HL-60 (cell line): ENCODE measurements around the gene CD63.

ENCODE experiments used
- DNase-seq, 2 experiments: peaks; one replicate each; pipeline ENCODE4 v3.0.0-alpha.2; 2010 to 2020; ENCODE audit warnings: low read depth in 1 of 2, low spot score in 1 of 2
- H3K27ac ChIP-seq: fragments of 250-450 bp; sonication (Bioruptor Pico); replicated peaks from 2 replicates; pipeline ENCODE4 v1.5.1; 2020; ENCODE audit warnings: mild to moderate bottlenecking, moderate library complexity
- H3K27me3 ChIP-seq: fragments of 250-450 bp; sonication (Bioruptor Pico); 2 replicates; pipeline ENCODE4 v1.5.1; 2021; ENCODE audit warnings: mild to moderate bottlenecking, moderate library complexity; ENCODE audit not compliant: insufficient read depth, poor library complexity, severe bottlenecking
- H3K4me3 ChIP-seq: replicated peaks from 2 replicates; pipeline ENCODE4 v1.5.1; 2011; ENCODE audit warnings: mild to moderate bottlenecking, control low read depth, low read length; ENCODE audit not compliant: insufficient read depth
- GABPA ChIP-seq: IDR thresholded peaks from 2 replicates; pipeline ENCODE4 v1.6.1; 2012; ENCODE audit warnings: low read depth
- POLR2AphosphoS5 ChIP-seq: IDR thresholded peaks from 2 replicates; pipeline ENCODE4 v1.6.1; 2012; ENCODE audit warnings: low read depth
- REST ChIP-seq: IDR thresholded peaks from 2 replicates; pipeline ENCODE4 v1.6.1; 2012; ENCODE audit warnings: low read depth; ENCODE audit not compliant: insufficient replicate concordance
- SPI1 ChIP-seq: IDR thresholded peaks from 2 replicates; pipeline ENCODE4 v1.6.1; 2012; ENCODE audit warnings: low read depth, mild to moderate bottlenecking, borderline replicate concordance
- TF ChIP-seq, protein P1 (sequence below): IDR thresholded peaks from one replicate; pipeline ENCODE4 v1.5.1; 2011; ENCODE audit warnings: low read length, control low read depth, inconsistent platforms; ENCODE audit not compliant: insufficient read depth

The CD63 gene

GRCh38 chr12:55755246-55755645 is 26.4 kb upstream of the CD63 start:
- TF ChIP-seq SPI1: no peak
- no peak for TF ChIP-seq GABPA
- TF ChIP-seq, protein P1, sequence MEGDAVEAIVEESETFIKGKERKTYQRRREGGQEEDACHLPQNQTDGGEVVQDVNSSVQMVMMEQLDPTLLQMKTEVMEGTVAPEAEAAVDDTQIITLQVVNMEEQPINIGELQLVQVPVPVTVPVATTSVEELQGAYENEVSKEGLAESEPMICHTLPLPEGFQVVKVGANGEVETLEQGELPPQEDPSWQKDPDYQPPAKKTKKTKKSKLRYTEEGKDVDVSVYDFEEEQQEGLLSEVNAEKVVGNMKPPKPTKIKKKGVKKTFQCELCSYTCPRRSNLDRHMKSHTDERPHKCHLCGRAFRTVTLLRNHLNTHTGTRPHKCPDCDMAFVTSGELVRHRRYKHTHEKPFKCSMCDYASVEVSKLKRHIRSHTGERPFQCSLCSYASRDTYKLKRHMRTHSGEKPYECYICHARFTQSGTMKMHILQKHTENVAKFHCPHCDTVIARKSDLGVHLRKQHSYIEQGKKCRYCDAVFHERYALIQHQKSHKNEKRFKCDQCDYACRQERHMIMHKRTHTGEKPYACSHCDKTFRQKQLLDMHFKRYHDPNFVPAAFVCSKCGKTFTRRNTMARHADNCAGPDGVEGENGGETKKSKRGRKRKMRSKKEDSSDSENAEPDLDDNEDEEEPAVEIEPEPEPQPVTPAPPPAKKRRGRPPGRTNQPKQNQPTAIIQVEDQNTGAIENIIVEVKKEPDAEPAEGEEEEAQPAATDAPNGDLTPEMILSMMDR: no peak
- TF ChIP-seq REST: no peak
- TF ChIP-seq POLR2AphosphoS5: no peak
- no peaks in the 10 kb centered on the region for H3K27me3 ChIP-seq
- no peak overlapping the region for H3K27ac ChIP-seq
- DNase-seq: no peak
- no peak overlapping the region for H3K4me3 ChIP-seq

DNA sequence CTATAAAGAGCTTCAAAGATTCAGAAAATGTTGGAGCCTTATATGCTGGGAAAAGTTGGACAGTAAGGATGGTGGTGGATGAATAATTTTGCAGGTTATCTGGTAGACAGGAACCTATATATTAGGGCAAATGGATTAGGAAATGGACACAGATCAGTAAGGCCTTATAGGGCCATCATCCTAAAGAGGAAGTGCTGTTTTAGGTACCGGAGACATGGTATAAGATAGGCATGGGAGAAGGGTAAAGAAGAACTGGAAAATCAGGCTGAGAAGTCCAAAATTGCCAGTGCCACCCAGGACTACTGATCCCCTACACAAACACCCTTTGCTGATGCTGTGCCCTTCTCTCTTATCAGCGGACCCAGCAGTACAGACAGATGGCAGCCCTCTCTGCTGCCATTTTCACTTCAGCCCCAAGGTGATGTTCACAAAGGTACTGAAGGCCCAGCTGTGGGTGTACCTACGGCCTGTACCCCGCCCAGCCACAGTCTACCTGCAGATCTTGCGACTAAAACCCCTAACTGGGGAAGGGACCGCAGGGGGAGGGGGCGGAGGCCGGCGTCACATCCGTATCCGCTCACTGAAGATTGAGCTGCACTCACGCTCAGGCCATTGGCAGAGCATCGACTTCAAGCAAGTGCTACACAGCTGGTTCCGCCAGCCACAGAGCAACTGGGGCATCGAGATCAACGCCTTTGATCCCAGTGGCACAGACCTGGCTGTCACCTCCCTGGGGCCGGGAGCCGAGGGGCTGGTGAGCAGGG is 19.6 kb upstream of the CD63 start:
- TF ChIP-seq SPI1 (peak; percentile 60; the same call in 1 of the 2 replicates), REST (no peak), POLR2AphosphoS5 (0 out of 2 replicates have a peak, but pooled peaks have one; percentile 19), GABPA (no peak)
- TF ChIP-seq, protein P1: no peak
- DNase-seq: no peak
- Histone ChIP-seq H3K4me3 (no peak overlapping the region), H3K27ac (no peak overlapping the region), H3K27me3 (no peaks in the 10 kb centered on the region)

- H3K27ac ChIP-seq: no peak overlapping the region
- peaks cover 3% of the 10 kb centered on the region for H3K27me3 ChIP-seq
- no peak overlapping the region for H3K4me3 ChIP-seq
- no peak for TF ChIP-seq SPI1
- TF ChIP-seq GABPA: no peak
- TF ChIP-seq REST: no peak
- no peak for TF ChIP-seq POLR2AphosphoS5
- TF ChIP-seq, protein P1: no peak
- no peak for DNase-seq
Measured at GRCh38 chr12:55746913-55747231, 18.1 kb upstream of the CD63 start.
